Islet of Langerhans (tissue), 1 donor: ENCODE results near the gene POU2AF2.
"Not testable (repeated sequence)": the region's sequence is repeated elsewhere in the genome, so short reads cannot be mapped to it uniquely, and the experiment has no call there.

ENCODE experiments used
- FAIRE-seq: peaks from one replicate; lab custom pipeline; 2011; peaks lifted over from hg19 to GRCh38; lab: Jason Lieb, UNC

The POU2AF2 gene

DNA sequence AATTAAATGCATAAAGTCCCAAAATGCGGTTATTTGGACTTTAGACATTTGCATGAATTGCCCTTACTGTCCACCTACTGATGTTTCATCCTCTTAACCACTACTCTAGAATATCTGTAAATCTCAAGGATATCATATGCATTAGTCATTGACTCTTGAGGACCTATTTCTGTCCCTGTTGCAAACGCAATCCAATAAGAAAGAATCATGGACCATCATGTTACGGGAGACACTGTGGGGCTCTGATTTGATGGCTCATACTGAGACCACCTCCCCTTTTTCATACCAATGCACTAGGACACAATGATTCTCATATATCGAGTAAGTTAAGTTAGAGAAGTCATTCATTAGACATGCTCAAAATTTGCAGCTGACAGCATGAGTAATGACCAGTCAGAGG is 14.4 kb downstream of the POU2AF2 start:
- FAIRE-seq: no peak

DNA sequence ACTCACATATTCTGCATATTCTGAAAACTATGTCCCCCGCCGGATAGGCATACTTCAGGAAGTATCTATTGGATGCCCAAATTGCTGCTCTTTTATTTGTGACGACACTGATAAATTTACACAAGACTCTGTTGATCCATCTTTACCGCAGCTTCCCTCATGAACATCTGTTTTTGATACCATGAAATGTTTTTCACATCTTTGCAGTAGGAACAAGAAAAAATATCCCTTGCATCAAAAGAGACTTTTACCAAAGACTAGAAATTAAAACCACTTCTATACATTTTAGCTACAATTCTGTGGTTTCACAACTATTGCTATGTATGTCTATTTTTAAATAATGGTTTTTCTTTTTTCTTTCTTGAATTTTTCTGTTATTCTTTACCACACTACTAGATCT is 15.3 kb downstream of the POU2AF2 start:
- FAIRE-seq: no peak

DNA sequence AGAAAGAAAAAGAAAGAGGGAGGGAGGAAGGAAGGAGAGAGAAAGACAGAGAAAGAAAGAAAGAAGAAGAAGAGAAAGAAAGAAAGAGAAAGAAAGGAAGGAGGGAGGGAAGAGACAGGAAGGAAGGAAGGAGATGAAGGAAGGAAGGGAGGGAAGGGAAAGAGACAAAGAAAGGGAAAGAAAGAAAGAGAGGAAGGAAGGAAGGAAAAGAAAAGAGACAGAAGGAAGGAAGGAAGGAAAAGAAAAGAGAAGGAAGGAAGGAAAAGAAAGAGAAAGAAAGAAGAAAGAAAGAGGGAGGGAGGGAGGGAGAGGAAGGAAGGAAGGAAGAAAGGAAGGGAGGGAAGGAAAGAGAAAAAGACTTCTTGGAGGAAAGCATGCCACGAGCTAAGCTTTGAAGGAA is 19.1 kb downstream of the POU2AF2 start:
- no peak for FAIRE-seq

- FAIRE-seq: no peak
These were observed 19.9 kb downstream of the POU2AF2 start for GRCh38 chr11:111265421-111265820.

DNA sequence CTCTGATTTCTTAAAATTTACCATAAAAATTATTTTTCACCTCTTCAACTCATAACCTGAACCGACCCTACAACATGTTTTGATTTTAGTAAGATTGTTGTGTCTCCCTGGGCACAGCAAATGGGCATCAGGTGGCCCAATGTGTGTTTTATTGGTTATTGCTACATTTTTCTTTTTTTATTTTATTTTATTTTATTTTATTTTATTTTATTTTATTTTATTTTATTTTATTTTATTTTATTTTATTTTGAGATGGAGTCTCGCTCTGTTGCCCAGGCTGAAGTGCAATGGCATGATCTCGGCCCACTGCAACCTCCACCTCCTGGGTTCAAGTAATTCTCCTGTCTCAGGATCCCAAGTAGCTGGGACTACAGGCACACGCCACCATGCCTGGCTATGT is 22.8 kb downstream of the POU2AF2 start:
- FAIRE-seq: not testable (repeated sequence)

- FAIRE-seq: no peak
These were observed 23.8 kb downstream of the POU2AF2 start for GRCh38 chr11:111269146-111269868.

- no peak for FAIRE-seq
These were observed 26.9 kb downstream of the POU2AF2 start for GRCh38 chr11:111272420-111272819.

DNA sequence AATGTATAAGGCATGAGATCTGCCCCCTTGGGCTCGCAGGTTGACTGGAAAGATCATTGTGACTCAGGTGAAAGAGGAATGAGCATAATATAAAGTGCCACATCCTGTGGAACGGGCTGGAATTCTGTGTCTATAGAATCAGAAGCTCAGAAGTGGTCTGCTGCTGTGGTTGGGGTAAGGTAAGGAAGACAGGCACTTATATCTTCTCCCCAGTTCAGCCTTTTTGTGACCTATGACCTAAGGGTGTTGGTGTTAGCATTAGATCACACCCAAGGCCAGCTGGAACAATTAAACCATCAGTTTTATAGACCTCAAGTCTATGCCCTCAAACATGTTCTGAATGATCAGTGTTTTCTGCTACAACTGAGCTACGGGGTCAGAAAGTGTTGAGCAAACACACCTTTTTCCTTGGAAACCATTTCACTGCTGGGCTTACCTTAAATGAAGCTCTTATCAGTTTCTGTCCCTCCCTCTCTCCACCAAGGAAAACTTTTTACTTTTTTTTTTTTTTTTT is 37.1 kb downstream of the POU2AF2 start:
- no peak for FAIRE-seq

GRCh38 chr11:111283945-111284481 is 38.5 kb downstream of the POU2AF2 start:
- no peak for FAIRE-seq

DNA sequence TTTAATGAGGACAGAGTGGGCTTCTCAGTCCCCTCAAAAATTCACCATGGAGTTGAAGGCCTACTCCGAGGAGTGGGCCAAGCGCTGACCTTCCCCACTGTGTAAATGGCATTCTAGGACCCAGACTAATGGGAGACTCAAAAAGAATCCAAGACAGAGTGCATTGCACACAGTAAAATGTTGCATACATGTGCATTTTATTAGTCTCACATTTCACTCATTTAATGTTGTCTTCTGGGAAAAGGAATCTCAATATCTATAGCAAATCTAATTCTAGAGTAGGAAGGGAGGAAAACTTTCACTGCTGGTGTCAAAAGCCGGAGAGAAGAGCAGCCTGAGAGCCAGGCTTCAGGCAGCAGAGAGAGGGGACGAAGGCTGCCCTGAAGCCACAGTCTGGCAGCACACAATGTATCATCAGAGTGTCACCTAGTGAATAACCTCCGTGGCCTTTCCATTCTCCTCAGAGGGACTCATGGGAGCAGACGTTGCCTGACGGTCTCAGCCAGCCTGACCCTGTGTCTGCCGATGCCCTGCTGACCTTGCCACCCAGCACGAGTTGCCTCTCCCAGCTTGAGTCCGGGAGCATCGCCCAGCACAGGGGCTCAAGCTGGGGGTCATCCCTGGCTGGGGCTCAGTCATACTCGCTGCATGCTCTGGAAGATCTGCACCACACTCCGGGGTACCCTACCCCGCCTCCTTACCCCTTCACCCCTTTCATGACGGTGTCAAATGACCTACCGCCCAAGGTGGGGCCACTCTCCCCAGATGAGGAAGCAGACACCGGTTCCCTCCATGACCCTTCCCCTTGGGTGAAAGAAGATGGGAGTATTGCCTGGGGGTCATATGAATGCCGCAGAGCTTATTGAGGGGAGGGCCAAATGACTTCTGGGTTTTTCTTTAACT is 39.9 kb downstream of the POU2AF2 start:
- no peak for FAIRE-seq

DNA sequence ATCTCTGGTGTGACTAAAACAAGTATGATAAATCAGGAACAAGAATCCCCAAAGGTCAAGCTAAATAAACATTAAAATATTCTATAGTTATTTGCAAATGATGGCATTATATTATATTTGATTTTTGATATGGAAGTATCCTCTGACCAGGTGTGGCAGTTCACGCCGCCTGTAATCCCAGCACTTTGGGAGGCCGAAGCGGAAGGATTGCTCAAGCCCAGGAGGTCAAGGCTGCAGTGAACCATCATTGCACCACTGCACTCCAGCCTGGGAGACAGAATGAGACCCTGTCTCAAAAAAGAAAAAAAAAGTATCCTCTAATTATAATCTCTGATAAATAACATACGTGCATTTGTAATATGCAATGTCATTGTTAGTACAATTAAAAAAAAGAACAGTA is 46.2 kb downstream of the POU2AF2 start:
- no peak for FAIRE-seq

DNA sequence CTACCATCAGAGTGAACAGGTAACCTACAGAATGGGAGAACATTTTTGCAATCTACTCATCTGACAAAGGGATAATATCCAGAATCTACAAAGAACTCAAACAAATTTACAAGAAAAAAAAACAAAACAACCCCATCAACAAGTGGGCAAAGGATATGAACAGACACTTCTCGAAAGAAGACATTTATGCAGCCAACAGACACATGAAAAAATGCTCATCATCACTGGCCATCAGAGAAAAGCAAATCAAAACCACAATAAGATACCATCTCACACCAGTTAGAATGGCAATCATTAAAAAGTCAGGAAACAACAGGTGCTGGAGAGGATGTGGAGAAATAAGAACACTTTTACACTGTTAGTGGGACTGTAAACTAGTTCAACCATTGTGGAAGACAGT is 46.9 kb downstream of the POU2AF2 start:
- FAIRE-seq: not testable (repeated sequence)

GRCh38 chr11:111296196-111296595 is 50.7 kb downstream of the POU2AF2 start:
- FAIRE-seq: no peak

DNA sequence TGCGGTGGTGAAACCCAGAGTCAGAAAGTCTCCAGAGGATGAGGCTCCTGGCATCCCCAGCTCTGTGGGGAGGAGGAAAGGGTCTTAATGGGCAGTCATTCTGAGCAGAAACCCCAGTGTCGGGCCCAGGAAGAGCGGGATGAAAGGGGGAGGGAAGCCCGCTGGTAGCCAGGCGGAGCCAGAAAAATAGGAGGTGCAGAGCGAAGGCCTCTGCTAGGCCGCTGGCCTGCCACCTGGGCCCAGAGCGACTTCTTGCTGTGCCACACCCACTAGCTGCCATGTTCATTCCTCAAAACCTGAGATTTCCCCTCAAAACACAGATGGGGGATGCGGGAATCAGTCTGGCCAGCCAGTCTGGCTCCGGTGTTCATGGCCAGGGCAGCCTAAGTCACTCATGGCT is 52.2 kb downstream of the POU2AF2 start:
- no peak for FAIRE-seq

DNA sequence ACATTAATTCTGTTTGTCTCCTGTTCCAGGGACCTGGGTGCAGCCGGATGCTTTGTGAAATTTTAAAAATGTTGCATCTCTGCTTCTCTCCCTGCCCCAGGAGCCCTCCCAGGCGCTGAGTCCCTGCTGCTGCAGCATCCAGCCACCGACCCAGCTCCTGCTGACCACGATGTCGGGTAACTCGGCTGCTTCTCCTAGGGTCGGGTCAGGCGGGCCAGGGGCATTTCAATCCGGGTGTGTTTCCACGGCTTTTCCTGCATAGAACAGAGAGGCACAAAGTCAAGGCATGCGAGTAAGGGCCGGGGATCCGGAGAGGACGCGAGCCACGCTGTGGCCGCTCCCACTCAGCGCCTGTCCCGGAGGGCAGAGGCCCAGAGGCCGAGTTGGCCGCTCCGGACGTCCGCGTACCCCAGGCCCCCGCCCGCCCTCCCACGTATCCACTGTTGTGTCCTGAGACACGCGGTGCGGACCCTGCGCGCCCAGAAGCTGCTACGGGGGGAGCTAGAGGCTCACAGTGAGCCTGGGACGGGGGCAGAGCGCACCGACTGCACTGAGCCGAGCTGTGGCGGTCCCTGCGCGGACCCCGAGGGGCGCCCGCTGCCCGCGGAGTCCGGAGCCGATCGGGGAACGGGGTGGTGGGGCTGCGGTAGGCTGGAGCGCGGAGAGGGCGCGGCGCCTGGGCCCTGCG is 53.0 kb downstream of the POU2AF2 start, which contains the start of gene POU2AF3:
POU2AF3 (plus strand) TSS at position 134 of the 688 bp plus-strand sequence; CDS start at position 170, 36 bp downstream.
- FAIRE-seq: no peak

DNA sequence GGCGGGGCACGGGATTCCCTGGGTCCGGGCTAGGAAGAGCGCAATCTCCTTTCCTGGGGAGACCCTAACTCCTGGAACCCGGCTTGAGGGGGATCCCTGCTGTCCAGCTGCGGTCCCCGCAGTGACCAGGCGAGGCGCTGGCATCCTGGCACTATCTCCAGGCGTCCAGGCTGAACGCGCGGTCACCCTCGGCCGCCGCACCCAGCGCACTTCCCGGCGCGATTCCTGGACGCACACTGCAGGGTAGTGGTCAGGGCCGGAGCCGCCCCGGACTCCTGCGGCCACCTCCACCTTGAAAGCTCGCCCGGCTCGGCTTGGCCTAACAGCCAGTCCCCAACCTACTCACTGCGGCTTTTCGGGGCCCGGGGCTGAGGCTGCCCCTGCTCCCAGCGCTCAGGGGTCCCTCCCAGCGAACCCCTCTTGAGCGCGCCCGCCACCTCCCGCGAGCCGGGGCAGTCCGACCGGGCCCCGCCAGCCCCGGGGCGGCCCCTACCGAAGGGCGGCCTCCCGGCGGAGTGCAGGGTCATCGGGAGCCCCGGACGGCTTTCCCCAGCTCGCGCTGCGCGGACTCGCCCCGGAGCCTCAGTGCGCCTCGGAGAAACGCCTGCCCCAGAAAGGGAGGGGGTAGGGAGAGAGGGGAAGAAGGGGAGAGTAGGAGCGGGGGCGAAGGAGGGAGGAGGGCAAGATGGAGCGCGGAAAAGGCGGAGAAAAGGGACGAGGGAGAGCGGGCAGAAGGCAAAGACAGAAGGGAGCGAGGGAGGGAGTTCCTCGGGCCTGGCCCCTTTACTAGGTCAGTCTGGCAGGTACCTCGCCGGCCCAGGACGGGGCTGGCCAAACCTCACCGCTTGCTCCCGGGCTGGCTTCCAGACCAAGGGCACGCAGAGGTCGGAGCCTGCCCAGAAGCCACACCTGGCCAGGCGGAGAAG is 53.8 kb downstream of the POU2AF2 start:
- no peak for FAIRE-seq

- no peak for FAIRE-seq
These were observed 55.0 kb downstream of the POU2AF2 start for GRCh38 chr11:111300569-111300968.

DNA sequence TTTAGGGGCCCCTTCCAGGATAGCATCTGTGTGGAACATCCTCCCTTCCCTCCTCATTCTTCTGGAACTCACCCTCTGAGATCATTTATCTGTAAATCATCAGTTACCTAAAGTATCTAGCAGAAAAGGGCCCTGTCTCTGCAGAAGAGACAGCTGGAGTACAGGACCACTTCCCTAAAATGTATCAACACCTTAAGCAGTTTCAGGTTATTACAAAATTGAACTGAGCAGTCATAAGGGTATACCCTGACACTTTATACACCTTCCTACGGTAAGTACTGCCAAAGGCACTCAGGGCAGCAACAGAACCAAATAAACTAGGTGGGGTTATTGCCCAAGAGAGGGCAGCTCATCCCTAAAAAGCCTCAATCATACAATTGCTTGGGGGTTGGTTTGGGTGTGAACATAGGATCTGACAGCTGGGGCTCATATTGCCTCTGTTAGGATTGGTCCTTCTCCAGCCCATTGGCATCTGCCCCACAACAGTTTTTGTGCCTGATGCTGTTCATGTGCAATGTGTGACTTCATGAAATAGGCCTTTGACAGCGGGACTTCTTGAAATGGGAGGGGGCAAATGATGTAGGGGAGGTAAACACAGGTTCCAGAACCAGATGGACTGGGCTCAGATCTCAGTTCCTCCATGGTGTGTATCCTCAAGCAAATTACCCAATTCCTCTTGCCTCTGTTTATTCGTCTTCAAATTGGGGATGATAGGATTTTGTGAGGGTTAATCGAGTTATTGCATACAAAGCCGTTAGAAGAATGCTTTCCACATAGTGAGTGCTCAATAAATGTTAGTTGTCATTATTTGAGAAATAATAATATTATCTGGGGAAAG is 55.7 kb downstream of the POU2AF2 start:
- no peak for FAIRE-seq

DNA sequence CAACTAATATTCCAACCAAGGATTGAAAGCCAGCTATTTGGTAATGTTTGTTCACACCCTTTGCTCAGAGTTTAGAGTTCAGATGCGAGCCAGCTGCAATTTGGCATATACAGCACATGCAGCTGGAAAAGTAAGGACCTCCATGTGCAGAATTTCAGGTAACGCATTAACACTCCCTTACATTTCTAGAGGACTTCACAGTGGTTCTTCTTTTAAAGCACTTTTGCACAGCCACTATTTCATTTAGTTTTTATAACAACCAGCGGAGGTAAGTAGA is 56.3 kb downstream of the POU2AF2 start:
- FAIRE-seq: no peak

DNA sequence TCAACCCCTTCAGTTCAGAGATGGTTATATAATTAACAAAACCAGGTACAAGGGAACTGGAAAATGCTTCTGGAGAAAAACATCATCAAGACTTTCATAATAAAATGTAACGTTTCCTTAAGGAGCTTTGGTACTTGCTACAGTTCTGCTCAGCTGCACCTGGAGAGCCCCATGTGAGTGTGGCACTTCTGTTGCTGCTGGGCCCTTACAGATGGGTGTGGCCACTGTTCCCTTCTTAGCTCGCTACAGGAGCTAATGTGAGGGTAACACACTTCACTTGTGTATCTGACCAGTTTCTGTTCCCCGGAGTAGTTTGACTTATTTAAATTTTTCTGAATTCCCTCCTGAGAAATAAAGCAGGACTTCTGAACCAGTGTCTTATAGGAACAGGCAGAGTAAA is 56.8 kb downstream of the POU2AF2 start:
- no peak for FAIRE-seq

- FAIRE-seq: no peak
These were observed 57.9 kb downstream of the POU2AF2 start for GRCh38 chr11:111303461-111303860.
